HEK293 (cell line): ENCODE measurements around the gene WFS1.

Source experiments
- CTCF ChIA-PET: fragments of 350-600 bp; formaldehyde crosslinking; extraction: SDS; loops from one replicate; lab custom pipeline; 2021; ENCODE audit warnings: antibody characterized with exemption; lab: Yijun Ruan, JAX
- POLR2A ChIA-PET: fragments of 300-600 bp; formaldehyde crosslinking; extraction: SDS; loops from one replicate; lab custom pipeline; 2020; ENCODE audit warnings: antibody characterized with exemption, inconsistent platforms; lab: Yijun Ruan, JAX
- H3K27ac ChIP-seq: fragments of 200-500 bp; sonication (Bioruptor generic); 2 replicates; pipeline ENCODE4 v1.5.1; 2014; ENCODE audit warnings: low read depth, low read length, control low read depth, inconsistent platforms; ENCODE audit errors: extremely low read depth
- H3K36me3 ChIP-seq, 2 experiments: fragments of 200-500 bp in 1 of 2; sonication (Bioruptor generic) in 1 of 2; 1 replicate in 1 of 2; 2 replicates in 1 of 2; pipeline ENCODE4 v1.5.1; 2014 to 2017; ENCODE audit warnings: inconsistent platforms in 2 of 2, low read length in 2 of 2; ENCODE audit not compliant: control insufficient read depth in 2 of 2, insufficient read depth in 1 of 2
- H3K4me1 ChIP-seq: fragments of 200-500 bp; sonication (Bioruptor generic); 2 replicates; pipeline ENCODE4 v1.5.1; 2014; ENCODE audit warnings: mild to moderate bottlenecking, low read length, inconsistent platforms; ENCODE audit not compliant: control insufficient read depth, insufficient read depth
- H3K4me3 ChIP-seq: 2 replicates; pipeline ENCODE4 v1.5.1; 2011; ENCODE audit warnings: low read depth, mild to moderate bottlenecking, control low read depth, low read length, moderate library complexity
- H3K9me3 ChIP-seq: fragments of 200-500 bp; sonication (Bioruptor generic); 2 replicates; pipeline ENCODE4 v1.5.1; 2014; ENCODE audit warnings: low read depth, low read length, inconsistent platforms; ENCODE audit not compliant: control insufficient read depth, insufficient read depth
- BCL11A ChIP-seq: fragments of 450-650 bp; formaldehyde crosslinking; IDR thresholded peaks from 2 replicates; pipeline ENCODE4 v1.5.1; 2016; ENCODE audit warnings: low read depth, missing biosample characterization, missing genetic modification characterization
- MZF1 ChIP-seq: fragments of 450-650 bp; formaldehyde crosslinking; IDR thresholded peaks from 2 replicates; pipeline ENCODE4 v1.5.1; 2017; ENCODE audit warnings: missing biosample characterization, missing genetic modification characterization, borderline replicate concordance
- PATZ1 ChIP-seq: fragments of 450-650 bp; formaldehyde crosslinking; IDR thresholded peaks from 2 replicates; pipeline ENCODE4 v1.5.1; 2016; ENCODE audit warnings: missing biosample characterization, missing genetic modification characterization
- ZBTB7A ChIP-seq: fragments of 450-650 bp; formaldehyde crosslinking; IDR thresholded peaks from 2 replicates; pipeline ENCODE4 v1.5.1; 2016; ENCODE audit warnings: low read depth, missing biosample characterization, missing genetic modification characterization
- ZEB2 ChIP-seq: fragments of 450-650 bp; formaldehyde crosslinking; IDR thresholded peaks from 2 replicates; pipeline ENCODE4 v1.5.1; 2016; ENCODE audit warnings: missing biosample characterization, missing genetic modification characterization
- ZNF146 ChIP-seq: fragments of 450-650 bp; formaldehyde crosslinking; IDR thresholded peaks from 2 replicates; pipeline ENCODE4 v1.5.1; 2016; ENCODE audit warnings: missing biosample characterization, missing genetic modification characterization
- ZNF148 ChIP-seq: fragments of 450-650 bp; formaldehyde crosslinking; IDR thresholded peaks from 2 replicates; pipeline ENCODE4 v1.5.0; 2017; ENCODE audit warnings: missing biosample characterization, missing genetic modification characterization, borderline replicate concordance
- ZNF19 ChIP-seq: fragments of 450-650 bp; formaldehyde crosslinking; IDR thresholded peaks from 2 replicates; pipeline ENCODE4; 2016; ENCODE audit warnings: missing biosample characterization, missing genetic modification characterization, low read depth
- ZNF211 ChIP-seq: fragments of 450-650 bp; formaldehyde crosslinking; IDR thresholded peaks from 2 replicates; pipeline ENCODE4 v1.5.1; 2016; ENCODE audit warnings: low read depth, missing biosample characterization, missing genetic modification characterization
- ZNF223 ChIP-seq: fragments of 450-650 bp; formaldehyde crosslinking; IDR thresholded peaks from 2 replicates; pipeline ENCODE4 v1.5.1; 2016; ENCODE audit warnings: missing biosample characterization, missing genetic modification characterization
- ZNF324 ChIP-seq: fragments of 450-650 bp; formaldehyde crosslinking; IDR thresholded peaks from 2 replicates; pipeline ENCODE4 v1.5.1; 2016; ENCODE audit warnings: missing biosample characterization, missing genetic modification characterization
- ZNF341 ChIP-seq: fragments of 450-650 bp; formaldehyde crosslinking; IDR thresholded peaks from 2 replicates; pipeline ENCODE4; 2016; ENCODE audit warnings: low read depth, missing biosample characterization, missing genetic modification characterization
- ZNF426 ChIP-seq: fragments of 450-650 bp; formaldehyde crosslinking; IDR thresholded peaks from 2 replicates; pipeline ENCODE4 v1.5.1; 2017; ENCODE audit warnings: missing biosample characterization, missing genetic modification characterization, mild to moderate bottlenecking, inconsistent platforms, moderate library complexity
- ZNF501 ChIP-seq: fragments of 450-650 bp; formaldehyde crosslinking; IDR thresholded peaks from 2 replicates; pipeline ENCODE4 v1.5.1; 2016; ENCODE audit warnings: missing biosample characterization, missing genetic modification characterization
- ZNF600 ChIP-seq: fragments of 450-650 bp; formaldehyde crosslinking; IDR thresholded peaks from 2 replicates; pipeline ENCODE4 v1.5.1; 2016; ENCODE audit warnings: missing biosample characterization, missing genetic modification characterization
- ZNF791 ChIP-seq: fragments of 450-650 bp; formaldehyde crosslinking; IDR thresholded peaks from 2 replicates; pipeline ENCODE4 v1.5.1; 2016; ENCODE audit warnings: missing biosample characterization, missing genetic modification characterization
- ZNF792 ChIP-seq: fragments of 450-650 bp; formaldehyde crosslinking; IDR thresholded peaks from 2 replicates; pipeline ENCODE4 v1.5.1; 2016; ENCODE audit warnings: missing biosample characterization, missing genetic modification characterization
- ZNF837 ChIP-seq: fragments of 450-650 bp; formaldehyde crosslinking; IDR thresholded peaks from 2 replicates; pipeline ENCODE4 v1.5.1; 2016; ENCODE audit warnings: missing biosample characterization, missing genetic modification characterization
- ZNF843 ChIP-seq: fragments of 450-650 bp; formaldehyde crosslinking; IDR thresholded peaks from 2 replicates; pipeline ENCODE4 v1.5.1; 2016; ENCODE audit warnings: missing biosample characterization, missing genetic modification characterization

The WFS1 gene

GRCh38 chr4:6246170-6246634, 23.4 kb upstream of the WFS1 start:
- Histone ChIP-seq H3K36me3 (no peaks in the 10 kb centered on the region), H3K4me1 (no peaks in the 10 kb centered on the region), H3K27ac (no peak overlapping the region), H3K9me3 (no peaks in the 10 kb centered on the region), H3K4me3 (no peak overlapping the region)
- no peak for TF ChIP-seq ZNF792 (tag by site-specific recombination)
- TF ChIP-seq ZNF19, result no peak
- no peak for TF ChIP-seq ZNF211 (tag by site-specific recombination)
- TF ChIP-seq ZNF791 (tag by site-specific recombination), result no peak
- TF ChIP-seq MZF1, result no peak
- TF ChIP-seq ZNF148 (tag by site-specific recombination), result no peak
- no peak for TF ChIP-seq ZNF837 (tag by site-specific recombination)
- no peak for TF ChIP-seq ZBTB7A
- TF ChIP-seq ZNF501 (tag by site-specific recombination), result no peak
- no peak for TF ChIP-seq ZNF600 (tag by site-specific recombination)
- no peak for TF ChIP-seq ZNF341
- TF ChIP-seq ZNF223 (tag by site-specific recombination), result no peak
- no peak for TF ChIP-seq PATZ1
- TF ChIP-seq ZNF146 (tag by site-specific recombination), result no peak
- no peak for TF ChIP-seq ZNF843
- TF ChIP-seq ZNF426 (tag by site-specific recombination), result no peak
- TF ChIP-seq ZNF324 (tag by site-specific recombination), result no peak
- CTCF ChIA-PET, result interaction anchor here (0.6 to 12.8 kb wide), 2 partner anchors 83 to 159 kb away, joined by 3 to 203 read pairs; no protein-coding TSS in a partner anchor
- POLR2A ChIA-PET, result no interaction called here

- TF ChIP-seq BCL11A (tag by site-specific recombination), result no peak
- TF ChIP-seq ZEB2 (tag by site-specific recombination), result no peak
- TF ChIP-seq, all 188 proteins: peak for 0
- no peak overlapping the region for H3K27ac ChIP-seq
- no peaks in the 10 kb centered on the region for H3K4me1 ChIP-seq
- ChIA-PET POLR2A (no interaction called here), CTCF (interaction anchor here (12.8 kb wide), 1 partner anchor 81 kb away, joined by 203 read pairs; no protein-coding TSS in a partner anchor)
- H3K9me3 ChIP-seq, result no peaks in the 10 kb centered on the region
- no peaks in the 10 kb centered on the region for H3K36me3 ChIP-seq
- no peak overlapping the region for H3K4me3 ChIP-seq
These were observed 21.3 kb upstream of the WFS1 start for GRCh38 chr4:6248394-6248793.
